ENCODE measurements around the gene STEAP1B. TPM values are rescaled to one million over a fixed set of nuclear protein-coding genes. Genes with fewer than 3 reads are reported as not detected.

The STEAP1B gene
- total RNA-seq, 2 donors from 2014 or later, result 0.73 to 0.75 TPM

- Mint-ChIP-seq H3K36me3 (ENCODE audit: low read depth) (peaks cover 2% of the 10 kb centered on the region), H3K4me3 (no peak overlapping the region), H3K27ac (no peak overlapping the region), H3K4me1 (no peaks in the 10 kb centered on the region), H3K27me3 (peaks cover 4% of the 10 kb centered on the region)
- no peaks in the 10 kb centered on the region for H3K9me3 ChIP-seq (ENCODE audit: control insufficient read depth, low read length, poor library complexity, severe bottlenecking)
- no peak for DNase-seq
- no peak for ATAC-seq
Measured at GRCh38 chr7:22427855-22428254, 72.1 kb downstream of the STEAP1B start.

GRCh38 chr7:22427104-22427503 is 72.9 kb downstream of the STEAP1B start:
- DNase-seq (no peak), ATAC-seq (no peak)
- Mint-ChIP-seq H3K27ac (no peak overlapping the region), H3K4me1 (no peaks in the 10 kb centered on the region), H3K36me3 (ENCODE audit: low read depth) (peaks cover 2% of the 10 kb centered on the region), H3K4me3 (no peak overlapping the region), H3K27me3 (no peaks in the 10 kb centered on the region)
- no peaks in the 10 kb centered on the region for H3K9me3 ChIP-seq (ENCODE audit: control insufficient read depth, low read length, poor library complexity, severe bottlenecking)

GRCh38 chr7:22426463-22427094 is 73.4 kb downstream of the STEAP1B start:
- H3K4me1 Mint-ChIP-seq, result no peaks in the 10 kb centered on the region

DNA sequence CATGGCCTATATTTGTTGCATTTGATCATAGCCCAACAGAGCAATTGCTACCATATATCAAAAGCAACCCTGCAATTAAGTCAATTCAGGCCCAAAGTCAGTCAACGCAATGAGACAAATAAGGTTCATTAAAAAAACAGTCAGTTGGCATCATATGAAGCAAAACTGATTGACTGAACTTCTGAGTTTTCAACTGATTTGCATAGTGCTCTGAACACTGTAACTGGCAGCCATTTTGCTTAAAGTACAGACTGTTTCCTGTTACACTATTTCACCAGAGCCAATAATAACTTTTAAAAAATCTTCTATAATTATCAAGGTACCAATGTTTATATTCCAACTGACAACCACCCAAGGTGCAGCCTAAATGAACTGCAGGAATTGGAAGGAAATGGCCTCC is 74.6 kb downstream of the STEAP1B start:
- ATAC-seq (no peak), DNase-seq (no peak)
- Mint-ChIP-seq H3K4me1 (no peaks in the 10 kb centered on the region), H3K27ac (no peak overlapping the region), H3K36me3 (ENCODE audit: low read depth) (peaks cover 2% of the 10 kb centered on the region), H3K27me3 (no peaks in the 10 kb centered on the region), H3K4me3 (no peak overlapping the region)
- H3K9me3 ChIP-seq (ENCODE audit: control insufficient read depth, low read length, poor library complexity, severe bottlenecking), result no peaks in the 10 kb centered on the region

More at GRCh38 chr7:22426463-22427094, 73.4 kb downstream of the STEAP1B start:
- no peak for ATAC-seq
- Mint-ChIP-seq H3K4me3 (no peak overlapping the region), H3K27me3 (no peaks in the 10 kb centered on the region), H3K36me3 (ENCODE audit: low read depth) (peaks cover 2% of the 10 kb centered on the region), H3K27ac (no peak overlapping the region)
- H3K9me3 ChIP-seq (ENCODE audit: control insufficient read depth, low read length, poor library complexity, severe bottlenecking), result no peaks in the 10 kb centered on the region
- no peak for DNase-seq

DNA sequence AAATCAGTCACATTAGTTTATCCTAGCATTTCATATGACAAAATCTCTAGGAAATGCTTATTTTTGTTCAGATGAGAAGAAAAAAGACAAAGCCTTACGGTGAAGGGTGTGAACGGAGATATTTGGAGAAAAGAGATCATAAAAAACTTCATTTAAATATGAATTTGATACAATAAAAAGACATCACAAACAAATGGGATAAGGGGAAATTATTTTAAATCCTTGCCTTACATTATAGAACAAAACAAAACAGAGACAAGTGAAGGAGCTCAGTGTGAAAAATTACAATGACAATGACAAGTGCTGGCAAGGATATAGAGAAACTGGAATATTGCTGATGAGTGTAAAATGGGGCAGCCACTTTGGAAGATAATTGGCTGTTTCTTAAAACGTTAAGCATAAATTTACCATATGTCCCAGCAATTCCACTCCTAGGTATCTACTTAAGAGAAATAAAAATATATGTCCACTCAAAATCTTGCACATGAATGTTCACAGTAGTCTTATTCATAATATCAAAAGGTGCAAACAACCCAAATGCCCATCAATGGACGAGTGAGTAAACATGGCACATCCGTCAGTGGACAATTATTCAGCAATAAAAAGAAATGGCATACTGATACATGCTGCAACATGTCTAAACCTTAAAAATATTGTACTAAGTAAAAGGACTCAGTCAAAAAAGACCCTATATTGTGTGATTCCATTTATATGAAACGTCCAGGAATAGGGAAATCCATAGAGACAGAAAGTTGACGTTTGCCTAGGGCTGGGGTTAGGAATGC is 77.0 kb downstream of the STEAP1B start:
- no peaks in the 10 kb centered on the region for H3K4me1 Mint-ChIP-seq
- H3K4me3 Mint-ChIP-seq, result no peak overlapping the region
- no peak for DNase-seq
- H3K27ac Mint-ChIP-seq, result no peak overlapping the region
- no peak for ATAC-seq
- H3K27me3 Mint-ChIP-seq, result peaks cover 7% of the 10 kb centered on the region
- H3K36me3 Mint-ChIP-seq (ENCODE audit: low read depth), result peaks cover 2% of the 10 kb centered on the region
- H3K9me3 ChIP-seq (ENCODE audit: control insufficient read depth, low read length, poor library complexity, severe bottlenecking), result no peaks in the 10 kb centered on the region

- Mint-ChIP-seq H3K27ac (no peak overlapping the region), H3K4me1 (no peaks in the 10 kb centered on the region), H3K27me3 (peaks cover 13% of the 10 kb centered on the region), H3K4me3 (no peak overlapping the region), H3K36me3 (ENCODE audit: low read depth) (peaks cover 2% of the 10 kb centered on the region)
- DNase-seq (no peak), ATAC-seq (no peak)
- H3K9me3 ChIP-seq (ENCODE audit: control insufficient read depth, low read length, poor library complexity, severe bottlenecking), result no peaks in the 10 kb centered on the region
Measured at GRCh38 chr7:22420973-22421635, 78.9 kb downstream of the STEAP1B start.

DNA sequence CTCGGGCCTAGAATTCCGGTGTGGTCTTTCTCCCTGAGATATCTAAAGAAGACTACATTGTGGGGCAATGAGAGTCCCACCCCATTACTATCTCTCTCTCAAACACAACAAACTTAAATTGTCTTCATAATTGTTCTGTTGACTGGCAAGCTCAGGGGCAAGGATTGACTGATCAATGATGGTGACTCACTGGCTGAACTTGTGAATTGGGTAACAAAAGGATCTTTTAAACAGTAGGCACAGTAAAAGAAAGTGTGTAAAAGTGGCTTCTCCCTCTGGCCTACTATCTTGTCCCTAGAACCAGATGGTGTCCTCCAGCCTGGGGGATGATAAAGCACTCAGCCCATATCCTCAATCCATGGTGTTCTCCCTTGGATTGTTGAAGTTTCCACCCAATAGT is 80.0 kb downstream of the STEAP1B start:
- ATAC-seq (no peak), DNase-seq (no peak)
- H3K27ac Mint-ChIP-seq, result no peak overlapping the region
- H3K4me1 Mint-ChIP-seq, result no peaks in the 10 kb centered on the region
- peaks cover 18% of the 10 kb centered on the region for H3K27me3 Mint-ChIP-seq
- H3K9me3 ChIP-seq (ENCODE audit: control insufficient read depth, low read length, poor library complexity, severe bottlenecking), result no peaks in the 10 kb centered on the region
- H3K36me3 Mint-ChIP-seq (ENCODE audit: low read depth), result peaks cover 2% of the 10 kb centered on the region
- H3K4me3 Mint-ChIP-seq, result no peak overlapping the region

DNA sequence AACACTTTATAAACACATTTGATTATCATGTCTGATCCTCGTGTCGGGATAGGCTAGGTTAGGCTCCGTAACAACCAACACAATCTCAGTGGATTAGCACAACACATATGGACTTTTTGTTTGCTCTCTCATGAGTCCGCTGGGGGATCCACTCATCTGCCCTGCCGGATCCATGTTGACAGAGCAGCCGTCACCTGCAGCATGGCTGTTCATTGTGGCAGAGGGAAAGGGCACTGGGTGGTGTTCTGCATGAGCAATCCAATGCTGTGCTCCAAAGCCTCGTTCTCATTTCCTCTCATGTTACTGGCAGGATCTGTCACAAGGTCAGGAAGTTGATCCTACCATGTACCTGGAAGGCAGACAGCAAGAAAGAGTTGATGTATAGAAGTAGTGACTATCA is 80.5 kb downstream of the STEAP1B start:
- peaks cover 2% of the 10 kb centered on the region for H3K36me3 Mint-ChIP-seq (ENCODE audit: low read depth)

DNA sequence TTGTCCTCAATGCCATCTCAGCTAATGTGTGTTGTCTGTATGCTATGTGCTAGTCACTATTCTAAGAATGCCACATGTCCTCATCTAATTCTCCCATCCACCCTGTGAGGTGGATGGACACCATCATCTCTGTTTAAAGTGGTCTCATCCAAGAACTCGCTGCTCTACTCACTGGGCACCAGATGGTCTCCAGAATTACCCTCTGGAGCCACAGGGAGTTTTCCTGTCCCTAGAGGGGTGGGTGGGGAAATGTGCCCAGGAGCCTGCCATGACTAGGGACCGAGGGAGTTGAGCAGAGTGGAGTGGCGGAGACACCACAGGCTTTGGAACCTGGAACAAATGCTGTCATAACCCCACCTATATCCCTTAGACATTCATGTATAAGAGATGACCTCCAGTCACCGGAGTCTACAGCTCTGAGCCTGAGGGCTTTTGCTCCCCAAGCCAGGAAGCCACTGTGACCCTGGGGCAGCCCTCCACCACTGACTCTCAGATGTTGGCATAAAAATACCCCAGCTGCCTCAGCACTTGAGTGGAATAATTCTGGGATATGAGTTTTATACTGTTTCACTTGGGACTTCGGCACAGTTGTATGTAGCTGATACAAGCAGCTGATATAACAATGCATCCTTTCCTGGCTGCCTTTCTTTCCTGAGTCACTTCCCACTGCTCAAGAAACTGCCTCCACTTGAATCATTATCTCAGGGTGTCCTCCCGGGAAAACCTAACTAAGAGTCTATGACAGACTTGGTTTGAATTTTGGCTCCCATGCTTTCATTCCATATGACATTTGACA is 81.5 kb downstream of the STEAP1B start:
- Mint-ChIP-seq H3K4me3 (no peak overlapping the region), H3K27me3 (peaks cover 28% of the 10 kb centered on the region), H3K27ac (no peak overlapping the region), H3K4me1 (no peaks in the 10 kb centered on the region), H3K36me3 (ENCODE audit: low read depth) (peaks cover 1% of the 10 kb centered on the region)
- H3K9me3 ChIP-seq (ENCODE audit: control insufficient read depth, low read length, poor library complexity, severe bottlenecking), result no peaks in the 10 kb centered on the region
- DNase-seq (no peak), ATAC-seq (no peak)

More for the DNA sequence above, 80.5 kb downstream of the STEAP1B start:
- H3K27me3 Mint-ChIP-seq, result peaks cover 19% of the 10 kb centered on the region
- ATAC-seq, result no peak
- H3K27ac Mint-ChIP-seq, result no peak overlapping the region
- DNase-seq, result no peak
- no peaks in the 10 kb centered on the region for H3K4me1 Mint-ChIP-seq
- no peaks in the 10 kb centered on the region for H3K9me3 ChIP-seq (ENCODE audit: control insufficient read depth, low read length, poor library complexity, severe bottlenecking)
- H3K4me3 Mint-ChIP-seq, result no peak overlapping the region

DNA sequence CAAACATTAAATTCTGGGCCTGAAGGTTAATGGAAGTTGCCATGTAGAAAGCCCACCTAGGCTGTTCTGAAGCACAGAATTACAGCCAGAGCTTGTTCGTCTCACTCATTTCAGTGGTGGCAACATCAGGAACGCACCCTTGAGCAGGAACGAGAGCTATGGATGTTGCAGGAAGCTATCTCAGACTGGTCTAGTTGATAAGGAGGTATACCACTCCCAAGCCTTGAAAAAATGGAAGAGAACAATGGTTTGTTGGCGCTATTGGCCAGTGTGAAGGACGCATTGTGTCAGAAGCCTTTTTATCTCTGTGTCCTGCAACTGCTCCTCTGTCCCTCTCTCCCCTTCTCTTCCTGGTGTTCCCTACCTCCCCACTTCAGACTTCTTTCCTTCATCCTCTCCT is 82.1 kb downstream of the STEAP1B start:
- Mint-ChIP-seq H3K36me3 (ENCODE audit: low read depth) (no peaks in the 10 kb centered on the region), H3K27me3 (peaks cover 34% of the 10 kb centered on the region)
- no peak for ATAC-seq

GRCh38 chr7:22417349-22417748 is 82.6 kb downstream of the STEAP1B start:
- H3K4me1 Mint-ChIP-seq, result no peaks in the 10 kb centered on the region
- no peaks in the 10 kb centered on the region for H3K9me3 ChIP-seq (ENCODE audit: control insufficient read depth, low read length, poor library complexity, severe bottlenecking)
- no peak for DNase-seq
- no peak overlapping the region for H3K4me3 Mint-ChIP-seq
- ATAC-seq, result no peak
- no peaks in the 10 kb centered on the region for H3K36me3 Mint-ChIP-seq (ENCODE audit: low read depth)
- H3K27me3 Mint-ChIP-seq, result peaks cover 38% of the 10 kb centered on the region
- H3K27ac Mint-ChIP-seq, result no peak overlapping the region

More for the DNA sequence above, 82.1 kb downstream of the STEAP1B start:
- DNase-seq, result no peak
- H3K27ac Mint-ChIP-seq, result no peak overlapping the region
- H3K4me1 Mint-ChIP-seq, result no peaks in the 10 kb centered on the region
- no peak overlapping the region for H3K4me3 Mint-ChIP-seq
- H3K9me3 ChIP-seq (ENCODE audit: control insufficient read depth, low read length, poor library complexity, severe bottlenecking), result no peaks in the 10 kb centered on the region

DNA sequence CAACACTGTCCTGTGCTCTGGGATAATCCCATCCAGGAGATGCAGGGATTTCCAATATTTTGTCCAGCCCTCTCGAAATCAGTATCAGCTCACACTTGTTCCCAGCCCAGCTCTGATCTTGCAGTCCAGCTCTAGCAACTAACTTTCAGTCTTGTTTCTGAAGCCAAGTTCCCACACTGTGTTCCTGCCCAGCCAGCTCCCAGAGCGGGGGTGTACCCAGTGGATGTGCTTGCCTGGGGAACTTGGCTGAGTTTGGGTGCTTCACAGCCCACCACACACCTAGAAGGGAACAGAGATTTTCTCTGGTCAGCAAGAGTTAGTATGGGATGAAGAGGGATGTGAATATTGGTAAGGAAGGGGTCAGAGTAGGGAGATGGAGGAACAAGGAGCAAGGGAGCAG is 85.6 kb downstream of the STEAP1B start:
- H3K9me3 ChIP-seq (ENCODE audit: control insufficient read depth, low read length, poor library complexity, severe bottlenecking), result no peaks in the 10 kb centered on the region
- Mint-ChIP-seq H3K36me3 (ENCODE audit: low read depth) (peaks cover 2% of the 10 kb centered on the region), H3K4me3 (no peak overlapping the region), H3K27ac (no peak overlapping the region), H3K4me1 (no peaks in the 10 kb centered on the region), H3K27me3 (peaks cover 35% of the 10 kb centered on the region)
- ATAC-seq (no peak), DNase-seq (no peak)

- ATAC-seq, result no peak
- H3K4me1 Mint-ChIP-seq, result no peaks in the 10 kb centered on the region
- H3K27me3 Mint-ChIP-seq, result peaks cover 31% of the 10 kb centered on the region
- H3K4me3 Mint-ChIP-seq, result no peak overlapping the region
- no peaks in the 10 kb centered on the region for H3K9me3 ChIP-seq (ENCODE audit: control insufficient read depth, low read length, poor library complexity, severe bottlenecking)
- DNase-seq, result no peak
- peaks cover 2% of the 10 kb centered on the region for H3K36me3 Mint-ChIP-seq (ENCODE audit: low read depth)
- no peak overlapping the region for H3K27ac Mint-ChIP-seq
Measured at GRCh38 chr7:22413211-22413610, 86.8 kb downstream of the STEAP1B start.

All from T-helper 17 cell (primary cell).